Sigmoid colon (tissue), 4 donors: ENCODE data around the gene ATP6V0A1.

ENCODE experiments used
- CTCF ChIP-seq, 4 experiments: fragments of 450-650 bp in 3 of 4; fragments of 200-600 bp in 1 of 4; IDR thresholded peaks; one replicate each; pipeline ENCODE4 v1.5.1; 2016 to 2019; ENCODE audit warnings: antibody characterized with exemption in 4 of 4, mild to moderate bottlenecking in 3 of 4, moderate library complexity in 2 of 4
- POLR2AphosphoS5 ChIP-seq, 4 donors: sonication (generic); formaldehyde crosslinking; IDR thresholded peaks; one replicate each; pipeline ENCODE4 v1.6.1; 2017; ENCODE audit warnings: antibody characterized with exemption in 4 of 4

DNA sequence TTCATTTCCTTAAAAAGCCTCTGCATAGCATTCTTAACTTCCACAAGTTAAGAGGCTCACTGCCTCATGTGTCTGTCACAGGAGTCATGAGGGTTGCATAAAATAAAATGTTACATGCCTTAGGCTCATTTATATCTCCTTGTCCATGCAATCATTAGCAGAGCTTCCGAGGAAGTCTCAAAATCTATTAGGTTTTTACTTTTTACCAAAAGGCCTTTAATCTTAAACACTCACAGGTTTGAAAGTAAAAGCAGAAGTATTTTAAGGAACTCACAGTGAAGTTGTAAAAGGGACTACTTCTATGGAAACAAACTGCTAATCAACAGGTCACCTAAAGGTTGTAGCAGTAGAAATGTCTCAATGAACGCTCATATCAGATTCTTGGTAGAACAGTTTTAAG, 5.2 kb upstream of the ATP6V0A1 start:
- TF ChIP-seq CTCF (IDR thresholded peaks at IDR 0.05), result no peak
- no peak for TF ChIP-seq POLR2AphosphoS5 (IDR thresholded peaks at IDR 0.05)
